HG02642 (cell line): Measurements from ENCODE around the gene MPP3.
"Not testable (repeated sequence)": the region's sequence is repeated elsewhere in the genome, so short reads cannot be mapped to it uniquely, and the experiment has no call there.

Experiments used
- ATAC-seq: cut with Tn5 transposase; IDR thresholded peaks from one replicate; pipeline ENCODE4 v1.9.1; 2021; ENCODE audit warnings: mild to moderate bottlenecking; ENCODE audit not compliant: unreplicated experiment, poor library complexity

The MPP3 gene

DNA sequence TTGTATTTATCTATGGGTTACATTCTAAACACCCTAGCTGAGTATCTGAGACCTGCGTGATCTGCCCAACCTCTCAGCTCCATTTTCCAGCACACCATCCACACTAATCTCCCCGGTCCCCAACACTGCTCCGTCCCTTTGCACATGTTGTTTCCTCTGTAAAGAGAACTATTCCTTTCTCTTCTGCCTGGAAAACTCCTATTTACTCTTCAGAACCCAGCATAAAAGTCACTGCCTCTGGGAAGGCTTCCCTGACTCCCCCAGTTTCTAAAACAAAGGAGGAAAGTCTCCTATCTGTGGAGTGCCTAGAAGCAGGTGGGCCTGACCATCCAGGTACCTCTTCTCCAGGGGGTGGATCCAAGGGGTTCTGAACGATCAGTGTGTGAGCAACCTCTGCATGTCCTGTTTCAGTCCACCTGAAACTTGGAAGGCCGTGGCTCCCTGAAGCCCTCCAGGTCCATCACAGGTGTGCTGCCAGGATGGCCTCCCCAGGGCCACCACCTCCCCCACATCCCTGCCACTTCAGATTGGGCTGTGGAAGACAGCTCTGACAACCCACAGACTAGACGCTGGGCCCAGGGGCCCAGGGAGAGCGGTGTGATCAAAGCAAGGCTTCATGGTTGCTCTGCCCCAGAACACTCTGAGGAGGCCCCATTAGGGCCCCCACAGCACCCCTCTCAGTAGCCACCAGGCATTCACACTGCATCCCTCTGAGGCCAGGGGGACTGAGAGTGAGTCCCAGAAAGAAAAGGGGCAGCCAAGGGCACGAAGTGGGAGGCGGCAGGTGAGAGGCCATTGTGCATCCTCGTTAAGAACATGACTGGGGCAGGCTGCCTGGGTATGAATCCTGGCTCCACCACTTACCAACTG is 20.3 kb downstream of the MPP3 start:
- no peak for ATAC-seq

DNA sequence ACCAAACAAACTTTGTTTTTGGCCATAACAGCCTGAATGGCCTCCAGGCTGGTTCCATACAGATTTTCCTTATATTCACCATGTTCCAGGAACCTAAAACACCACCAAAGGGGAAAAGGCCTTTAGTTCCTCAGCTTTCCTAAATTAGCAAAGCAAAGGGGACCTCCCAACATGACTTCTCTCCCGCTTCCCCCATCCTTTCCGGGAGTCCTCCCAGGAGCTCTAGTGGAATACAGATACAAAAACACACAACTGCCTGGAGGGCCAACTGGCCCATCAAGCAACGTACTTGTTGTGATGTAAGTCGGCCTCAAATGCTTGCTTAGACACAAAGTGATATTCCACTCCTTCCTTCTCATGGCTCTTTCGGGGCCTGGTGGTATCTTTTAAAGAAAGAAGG is 22.1 kb downstream of the MPP3 start:
- no peak for ATAC-seq

DNA sequence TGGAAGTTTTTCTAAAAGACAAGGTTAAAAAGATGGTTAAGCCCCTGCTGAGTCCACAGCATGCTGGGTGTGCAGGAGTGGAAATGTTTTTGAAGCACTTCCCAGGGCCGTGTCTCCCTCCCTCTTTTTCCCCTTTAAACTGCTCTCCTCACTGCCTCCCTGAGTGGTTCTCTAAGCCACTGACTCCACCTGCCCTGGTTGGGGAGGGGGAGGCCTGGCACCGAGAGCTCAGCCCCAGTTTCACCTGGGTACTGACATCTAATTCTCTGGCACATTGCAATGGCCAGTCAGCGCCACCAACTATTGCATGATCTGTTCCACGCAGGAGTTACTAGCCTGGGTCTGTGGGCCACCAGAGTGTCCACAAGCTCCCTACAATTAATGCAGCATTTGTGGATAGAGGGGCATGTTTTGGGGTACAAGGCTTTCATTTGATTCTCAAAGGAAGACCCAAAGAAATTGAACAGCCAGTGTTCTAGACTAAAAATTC is 22.7 kb downstream of the MPP3 start:
- ATAC-seq, result no peak

DNA sequence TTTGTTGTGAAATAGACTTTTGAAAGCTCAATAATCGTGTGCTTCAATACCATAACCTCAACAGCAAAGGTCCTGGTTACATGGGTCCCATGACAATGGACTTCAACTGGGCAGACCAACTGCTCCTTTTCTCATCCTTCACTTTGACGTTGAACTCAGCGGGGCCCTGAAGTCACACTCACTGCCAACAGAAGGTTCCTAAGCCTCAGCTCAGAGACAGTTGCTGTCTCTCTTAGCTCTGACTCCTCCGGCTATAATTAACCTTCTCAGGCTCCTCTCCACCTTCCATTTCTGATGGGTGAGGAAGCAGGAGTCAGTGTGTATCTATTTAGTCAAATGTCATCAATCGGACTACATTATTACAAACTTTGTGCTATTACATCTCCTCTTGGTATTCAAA is 23.8 kb downstream of the MPP3 start:
- ATAC-seq, result no peak

DNA sequence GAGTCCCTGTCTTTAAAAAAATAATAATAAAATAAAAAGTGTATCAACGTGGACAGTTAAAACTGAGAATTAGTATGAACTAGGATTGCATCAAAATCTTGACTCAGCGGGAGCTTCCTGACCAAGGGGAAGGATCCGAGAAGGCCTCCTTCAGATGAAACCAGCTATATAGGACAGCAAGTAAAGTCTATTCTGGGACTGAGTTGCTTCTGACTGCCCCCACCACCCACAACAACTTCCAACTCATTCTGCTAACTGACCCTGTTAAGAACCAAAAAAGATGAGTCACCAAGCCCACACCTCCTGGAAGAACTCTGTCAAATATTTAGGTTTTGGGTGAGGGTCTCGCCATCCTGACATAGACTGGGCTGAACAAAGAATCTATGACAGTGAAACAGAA is 24.9 kb downstream of the MPP3 start:
- ATAC-seq, result no peak

DNA sequence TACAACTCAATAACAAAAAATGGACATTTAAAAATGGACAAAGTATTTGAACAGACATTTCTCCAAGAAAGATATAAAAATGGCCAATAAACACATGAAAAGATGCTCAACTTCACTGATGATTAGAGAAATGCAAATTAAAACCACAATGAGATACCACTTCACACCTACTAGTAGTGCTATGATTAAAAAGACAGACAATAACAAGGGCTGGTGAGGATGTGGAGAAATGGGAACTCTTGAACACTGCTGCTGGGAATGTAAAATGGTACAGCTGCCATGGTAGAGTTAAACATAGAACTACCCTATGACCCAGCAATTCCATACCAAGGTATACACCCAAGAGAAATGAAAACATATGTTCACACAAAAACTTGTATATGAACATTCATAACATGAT is 27.8 kb downstream of the MPP3 start:
- no peak for ATAC-seq

DNA sequence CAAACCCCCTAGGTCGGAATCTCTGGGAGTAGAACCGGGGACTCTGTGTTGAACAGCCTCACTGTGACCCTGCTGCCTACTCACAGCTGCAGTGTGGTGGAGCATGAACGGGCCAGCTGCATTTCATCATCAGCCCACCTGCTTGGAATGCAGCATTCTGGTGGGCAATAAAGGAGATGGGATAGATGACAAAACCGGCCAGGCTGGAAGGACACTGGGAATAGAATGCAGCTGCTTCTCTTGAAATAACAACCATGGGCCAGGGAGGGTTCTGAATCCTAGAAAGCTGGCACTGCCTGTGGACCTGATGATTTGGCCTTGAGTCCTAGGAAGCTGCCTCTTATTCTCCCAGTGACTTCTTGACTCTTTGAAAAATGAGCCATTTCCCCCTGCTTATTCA is 29.2 kb downstream of the MPP3 start:
- no peak for ATAC-seq

DNA sequence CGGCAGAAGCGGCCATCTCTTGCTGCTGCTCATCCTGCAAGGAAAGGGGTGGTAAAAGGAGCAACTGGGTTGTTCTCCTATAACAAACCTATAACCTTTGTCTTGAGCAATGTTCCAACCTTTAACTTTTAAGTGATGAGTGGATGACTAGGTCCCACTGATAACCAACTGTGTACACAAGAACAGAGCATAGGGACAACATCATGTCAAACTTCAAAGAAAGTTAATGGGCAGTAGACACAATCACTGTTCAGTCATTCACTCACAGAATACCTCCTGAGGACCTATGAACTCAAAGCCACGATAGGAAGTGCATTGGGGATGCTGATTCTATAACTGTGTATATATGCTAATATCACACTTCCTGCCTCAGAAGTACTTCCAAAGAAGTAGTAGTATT is 31.1 kb downstream of the MPP3 start:
- no peak for ATAC-seq

DNA sequence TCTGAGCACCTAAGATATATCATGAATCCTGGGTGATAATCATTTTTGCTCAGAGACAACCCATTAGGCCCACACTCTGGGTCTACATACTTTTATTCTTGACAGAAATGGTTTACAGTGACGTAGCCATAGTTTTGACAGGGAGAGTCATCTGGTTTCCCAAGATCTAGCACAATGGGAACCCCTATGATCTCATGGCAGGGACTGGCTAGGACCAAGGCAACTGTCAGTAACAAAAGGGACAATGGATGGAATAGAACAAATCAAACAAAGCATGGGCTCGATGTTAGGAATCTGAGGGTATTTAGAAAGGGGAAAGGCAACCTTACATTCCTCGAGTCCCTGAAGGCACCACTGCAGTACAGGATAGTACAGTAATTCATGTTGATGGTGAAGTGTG is 32.2 kb downstream of the MPP3 start:
- ATAC-seq, result no peak

DNA sequence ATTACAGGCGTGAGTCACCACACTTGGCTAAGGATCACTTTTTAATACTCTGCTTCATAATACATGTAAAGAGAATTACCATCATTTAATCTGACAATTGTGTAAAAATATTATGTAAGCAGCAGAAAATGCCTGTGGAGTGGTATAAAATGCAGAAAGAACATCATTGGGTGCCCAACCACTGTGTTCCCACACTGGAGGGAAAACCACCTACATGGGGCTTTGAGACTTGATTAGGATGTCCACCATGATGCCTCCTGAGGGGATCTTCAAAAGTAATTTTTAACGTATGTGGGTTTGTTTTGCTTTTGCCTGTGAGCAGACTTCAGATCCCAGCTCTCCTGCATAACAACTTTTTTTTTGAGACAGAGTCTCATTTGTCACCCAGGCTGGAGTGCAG is 33.9 kb downstream of the MPP3 start:
- ATAC-seq, result no peak

DNA sequence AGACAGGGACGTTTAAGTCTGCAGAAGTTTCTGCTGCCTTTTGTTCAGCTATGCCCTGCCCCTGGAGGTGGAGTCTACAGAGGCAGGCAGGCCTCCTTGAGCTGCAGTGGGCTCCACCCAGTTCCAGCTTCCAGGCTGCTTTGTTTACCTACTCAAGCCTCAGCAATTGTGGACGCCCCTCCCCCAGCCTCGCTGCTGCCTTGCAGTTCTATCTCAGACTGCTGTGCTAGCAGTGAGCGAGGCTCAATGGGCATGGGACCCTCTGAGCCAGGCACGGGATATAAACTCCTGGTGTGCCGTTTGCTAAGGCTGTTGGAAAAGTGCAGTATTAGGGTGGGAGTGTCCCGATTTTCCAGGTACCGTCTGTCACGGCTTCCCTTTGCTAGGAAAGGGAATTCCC is 34.9 kb downstream of the MPP3 start:
- ATAC-seq, result not testable (repeated sequence)

DNA sequence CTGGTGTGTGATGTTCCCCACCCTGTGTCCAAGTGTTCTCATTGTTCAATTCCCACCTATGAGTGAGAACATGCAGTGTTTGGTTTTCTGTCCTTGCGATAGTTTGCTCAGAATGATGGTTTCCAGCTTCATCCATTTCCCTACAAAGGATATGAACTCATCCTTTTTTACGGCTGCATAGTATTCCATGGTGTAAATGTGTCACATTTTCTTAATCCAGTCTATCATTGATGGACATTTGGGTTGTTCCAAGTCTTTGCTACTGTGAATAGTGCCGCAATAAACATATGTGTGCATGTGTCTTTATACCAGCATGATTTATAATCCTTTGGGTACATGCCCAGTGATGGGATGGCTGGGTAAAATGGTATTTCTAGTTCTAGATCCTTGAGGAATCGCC is 40.3 kb downstream of the MPP3 start:
- not testable (repeated sequence) for ATAC-seq

DNA sequence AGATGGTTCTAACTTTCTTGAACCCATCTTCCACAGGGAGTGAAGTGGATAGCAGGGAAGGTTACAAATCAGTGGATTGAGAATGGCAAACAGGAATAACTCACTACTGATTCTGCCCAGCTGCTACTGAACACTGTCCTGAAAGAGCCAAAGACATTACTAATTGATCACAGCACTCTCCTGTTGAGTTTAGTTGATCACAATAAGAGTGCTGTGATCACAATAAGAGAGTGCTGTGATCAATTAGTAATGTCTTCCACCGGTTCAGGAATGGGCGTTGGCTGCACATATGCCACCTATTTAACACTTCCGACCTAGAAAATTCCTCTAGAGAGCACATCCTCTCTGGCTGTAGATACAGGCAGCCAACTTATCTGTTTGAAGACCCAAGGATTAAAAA is 41.4 kb downstream of the MPP3 start:
- no peak for ATAC-seq

DNA sequence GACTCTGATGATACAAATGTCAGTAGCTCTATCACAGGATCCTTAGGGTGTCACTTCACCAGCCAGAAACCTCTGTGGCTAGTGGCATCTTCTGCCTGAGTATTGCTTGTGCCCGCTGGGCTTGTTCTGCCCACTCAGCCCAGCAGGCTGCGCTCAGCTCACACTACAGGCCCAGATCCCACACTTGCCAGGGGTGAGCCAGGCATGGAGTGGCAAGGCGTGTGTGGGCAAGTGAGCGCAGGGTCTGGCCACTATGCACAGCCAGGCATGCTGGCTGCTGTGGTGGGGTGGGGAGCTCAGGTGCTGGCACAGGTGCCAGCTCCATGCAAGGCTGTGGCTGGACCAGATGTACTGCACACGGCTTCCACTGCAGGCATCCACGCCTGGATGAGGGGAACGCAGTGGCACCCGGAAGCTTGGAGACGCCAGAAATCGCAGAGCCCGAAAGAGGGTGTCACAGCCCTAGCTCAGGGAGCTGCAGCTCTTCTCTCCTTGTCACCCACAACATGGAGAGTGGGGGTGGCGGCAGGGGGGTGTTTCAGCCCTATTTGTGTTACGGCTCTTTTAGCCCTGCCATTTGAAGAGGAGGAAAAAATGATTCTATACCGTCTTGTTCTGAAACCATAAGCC is 42.5 kb downstream of the MPP3 start:
- ATAC-seq, result no peak

DNA sequence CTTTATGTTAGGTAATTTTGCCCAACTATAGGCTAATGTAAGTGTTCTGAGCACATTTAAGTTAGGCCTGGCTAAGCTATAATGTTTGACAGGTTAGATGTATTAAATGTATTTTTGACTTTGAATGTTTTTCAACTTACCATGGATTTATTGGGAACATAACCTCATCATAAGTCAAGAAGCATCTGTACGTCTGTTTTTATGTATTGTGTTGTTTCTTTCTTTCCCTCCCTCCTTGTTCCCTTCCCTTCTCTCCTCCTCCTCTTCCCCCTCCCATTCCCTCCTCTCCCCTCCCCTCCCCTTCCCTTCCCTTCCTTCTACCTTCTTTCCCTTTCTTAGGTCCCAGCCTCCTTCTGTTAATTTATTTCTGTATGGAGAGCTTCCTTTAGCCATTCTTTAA is 43.5 kb downstream of the MPP3 start:
- ATAC-seq, result no peak

DNA sequence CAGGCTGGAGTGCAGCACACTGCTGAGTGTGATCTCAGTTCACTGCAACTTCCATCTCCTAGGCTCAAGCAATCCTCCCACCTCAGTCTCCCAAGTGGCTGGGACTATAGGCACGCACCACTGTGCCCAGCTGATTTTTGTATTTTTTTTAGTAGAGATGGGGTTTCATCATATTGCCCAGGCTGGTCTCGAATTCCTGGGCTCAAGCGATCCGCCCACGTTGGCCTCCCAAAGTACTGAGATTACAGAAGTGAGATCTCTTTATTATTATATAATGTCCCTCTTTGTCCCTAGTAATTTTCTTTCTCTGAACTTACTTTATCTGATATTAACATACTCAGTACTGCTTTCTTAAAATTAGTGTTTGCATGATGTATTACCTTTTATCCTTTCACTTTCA is 44.4 kb downstream of the MPP3 start:
- no peak for ATAC-seq

DNA sequence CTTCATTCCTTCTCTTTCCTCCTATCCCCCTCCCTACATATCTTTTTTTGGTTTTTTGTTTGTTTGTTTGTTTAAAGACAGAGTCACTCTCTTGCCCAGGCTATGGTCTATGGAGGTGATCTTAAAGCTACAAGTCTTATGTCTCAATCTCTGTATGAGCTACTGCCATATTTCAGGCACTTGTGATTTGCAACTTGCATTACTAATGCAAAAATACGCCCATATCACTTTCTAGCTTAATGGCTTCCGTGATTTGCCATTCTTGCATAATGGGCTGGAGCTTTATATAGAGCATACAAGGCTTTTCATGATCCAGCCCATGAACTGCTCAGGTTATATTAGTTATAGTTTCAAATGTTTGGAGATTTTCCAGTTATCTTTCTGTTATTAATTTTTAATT is 45.2 kb downstream of the MPP3 start:
- no peak for ATAC-seq

DNA sequence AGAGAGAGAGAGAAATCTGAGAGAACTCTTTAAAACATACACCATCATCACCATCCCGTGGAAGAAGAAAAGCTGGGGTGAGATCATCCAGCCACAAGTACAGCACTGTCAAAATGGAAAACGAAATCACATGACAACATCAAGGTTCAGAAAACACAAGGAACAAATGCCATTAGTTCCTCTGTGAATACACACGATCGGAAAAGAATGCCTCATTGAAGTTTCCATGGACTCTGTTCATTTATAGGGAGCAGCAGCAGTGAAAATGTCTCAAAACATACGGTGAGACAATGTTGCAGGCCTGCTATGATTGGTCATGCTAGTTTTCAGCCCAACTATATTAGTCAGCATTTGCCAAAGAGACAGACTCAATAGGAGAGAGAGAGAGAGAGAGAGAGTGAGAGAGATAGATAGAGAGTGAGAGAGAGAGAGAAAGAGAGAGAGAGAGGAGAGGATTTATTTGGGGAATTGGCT is 48.3 kb downstream of the MPP3 start:
- no peak for ATAC-seq

DNA sequence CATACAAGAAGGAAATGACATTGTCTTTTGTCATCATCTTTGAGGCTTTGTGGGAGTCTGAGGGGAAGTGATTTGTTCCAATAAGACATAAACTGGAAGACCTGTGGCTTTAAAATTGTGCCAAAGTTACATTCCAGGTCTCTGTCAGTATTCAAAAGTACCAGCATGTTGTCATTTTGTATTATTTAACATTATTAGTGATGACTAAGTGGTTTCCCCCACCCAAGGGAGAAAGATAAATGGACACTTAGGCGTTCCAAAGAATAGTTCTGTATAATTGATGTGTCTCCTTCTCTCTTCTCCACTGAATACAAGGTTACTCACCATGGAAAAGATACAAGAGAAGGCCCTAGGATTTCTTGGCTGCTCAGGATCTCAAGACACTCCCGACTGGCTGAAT is 48.9 kb downstream of the MPP3 start:
- ATAC-seq, result no peak

DNA sequence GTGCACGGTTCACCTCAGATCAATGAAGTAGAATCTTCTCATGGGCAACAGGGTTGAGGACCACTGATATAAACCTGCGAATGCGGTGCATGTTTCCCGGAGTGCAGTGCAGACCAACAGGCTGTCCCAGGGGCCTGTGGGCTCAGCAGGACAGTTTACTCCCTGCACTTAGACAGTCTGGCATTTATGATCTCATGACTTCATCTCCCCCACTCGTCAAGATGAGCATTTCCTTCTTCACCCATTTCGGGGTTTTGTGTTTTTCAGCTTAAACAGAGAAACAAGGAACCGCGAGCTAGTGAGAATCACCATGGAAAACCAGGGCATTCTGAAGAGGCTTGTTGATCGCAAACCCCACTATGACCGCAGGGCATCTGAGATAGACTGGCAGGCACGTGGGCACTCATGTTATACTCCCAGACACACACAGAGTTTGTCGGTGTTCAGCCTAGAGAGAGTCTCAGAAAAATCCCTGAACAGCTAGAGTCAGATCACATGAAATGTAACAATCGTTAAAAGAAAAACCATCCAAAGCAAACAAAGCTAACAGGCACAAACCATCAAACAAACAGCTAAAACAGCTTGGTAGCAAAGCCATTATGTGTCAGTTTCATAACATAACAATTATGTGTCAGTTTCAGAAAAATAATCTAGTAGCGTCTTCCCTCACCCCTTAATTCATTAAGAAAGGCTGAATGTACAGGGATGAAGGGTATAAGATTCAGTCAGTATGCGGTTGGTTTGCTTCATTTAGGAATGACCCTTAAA is 49.8 kb downstream of the MPP3 start:
- no peak for ATAC-seq

DNA sequence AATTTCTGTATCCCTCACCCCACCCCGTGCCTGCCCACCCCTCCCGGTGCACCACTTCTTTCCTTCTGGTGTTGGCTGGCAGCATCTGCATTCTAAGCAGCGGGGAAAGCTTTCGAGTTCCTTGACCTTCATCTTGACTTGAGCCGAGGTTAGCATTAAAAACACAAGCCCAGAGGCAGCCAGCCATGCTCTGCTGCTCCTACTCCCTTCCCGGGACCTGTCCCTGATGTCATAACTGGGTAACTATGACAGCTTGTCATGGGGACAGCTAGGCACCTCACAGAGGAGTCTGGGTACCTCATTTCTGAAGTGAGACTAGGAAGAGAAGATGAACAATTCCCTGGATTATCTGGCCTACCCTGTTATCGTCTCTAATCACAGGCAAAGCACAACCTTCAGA is 52.8 kb downstream of the MPP3 start, which contains the start of gene CFAP97D1:
CFAP97D1 (plus strand) TSS at position 301 of the 400 bp plus-strand sequence; CDS start at position 329, 28 bp downstream.
- ATAC-seq, result no peak
